WTC11 (cell line): ENCODE data around the gene ZNF699. TPM values are rescaled to one million over a fixed set of nuclear protein-coding genes. Genes with fewer than 3 reads are reported as not detected.

Source experiments
- ATAC-seq: fragments of 200-7000 bp; cut with Tn5 transposase; 2 replicates; pipeline ENCODE4 v1.10.0; 2021; ENCODE audit warnings: mild to moderate bottlenecking, moderate library complexity
- CTCF ChIA-PET: fragments of 300-600 bp; sonication (Branson Sonifier 250); formaldehyde crosslinking; loops from one replicate; lab custom pipeline; 2021; ENCODE audit warnings: antibody characterized with exemption; lab: Charles Lee
- POLR2A ChIA-PET: fragments of 350-600 bp; sonication (Branson Sonifier 250); formaldehyde crosslinking; loops from one replicate; lab custom pipeline; 2021; ENCODE audit warnings: antibody characterized with exemption; lab: Charles Lee
- DNase-seq: peaks from one replicate; pipeline ENCODE4 v3.0.0; 2021; ENCODE audit warnings: low spot score
- H3K27ac Mint-ChIP-seq: 2 replicates; pipeline ENCODE4 v1.8.0; 2021; ENCODE audit warnings: mixed read lengths
- H3K27me3 Mint-ChIP-seq: 2 replicates; pipeline ENCODE4 v1.8.0; 2021; ENCODE audit warnings: low read depth, mild to moderate bottlenecking, moderate library complexity, mixed read lengths
- H3K36me3 Mint-ChIP-seq: 2 replicates; pipeline ENCODE4 v1.8.0; 2021; ENCODE audit warnings: mixed read lengths
- H3K4me1 Mint-ChIP-seq: 2 replicates; pipeline ENCODE4 v1.8.0; 2022; ENCODE audit warnings: mixed read lengths
- H3K4me3 Mint-ChIP-seq: 2 replicates; pipeline ENCODE4 v1.8.0; 2021; ENCODE audit warnings: mild to moderate bottlenecking, moderate library complexity, mixed read lengths
- H3K9me3 Mint-ChIP-seq: 2 replicates; pipeline ENCODE4 v1.8.0; 2021; ENCODE audit warnings: mixed read lengths
- CREB1 ChIP-seq: sonication (generic); formaldehyde crosslinking; IDR thresholded peaks from 2 replicates; pipeline ENCODE4 v1.8.0; 2023; ENCODE audit warnings: mild to moderate bottlenecking, missing genetic modification reagents
- EMX1 ChIP-seq: fragments of 250-450 bp; sonication (Bioruptor Pico); IDR thresholded peaks from 2 replicates; pipeline ENCODE4 v1.8.0; 2021; ENCODE audit warnings: mild to moderate bottlenecking
- ETV6 ChIP-seq: sonication (generic); formaldehyde crosslinking; IDR thresholded peaks from 2 replicates; pipeline ENCODE4 v1.8.1; 2022; ENCODE audit warnings: mild to moderate bottlenecking, missing genetic modification reagents
- GABPB1 ChIP-seq: sonication (generic); formaldehyde crosslinking; IDR thresholded peaks from 2 replicates; pipeline ENCODE4 v1.8.1; 2023; ENCODE audit warnings: mild to moderate bottlenecking, missing genetic modification reagents
- JAZF1 ChIP-seq: fragments of 250-450 bp; sonication (Bioruptor Pico); IDR thresholded peaks from 2 replicates; pipeline ENCODE4 v1.9.0; 2021; ENCODE audit warnings: moderate library complexity, mild to moderate bottlenecking, inconsistent platforms
- JUN ChIP-seq: sonication (generic); formaldehyde crosslinking; IDR thresholded peaks from 2 replicates; pipeline ENCODE4 v1.8.0; 2023; ENCODE audit warnings: mild to moderate bottlenecking, missing genetic modification reagents
- RELA ChIP-seq: sonication (generic); formaldehyde crosslinking; IDR thresholded peaks from 2 replicates; pipeline ENCODE4 v1.8.1; 2022; ENCODE audit warnings: missing genetic modification reagents, mild to moderate bottlenecking, borderline replicate concordance
- SMAD3 ChIP-seq: sonication (generic); formaldehyde crosslinking; IDR thresholded peaks from 2 replicates; pipeline ENCODE4 v1.8.0; 2022; ENCODE audit warnings: missing genetic modification reagents, mild to moderate bottlenecking, borderline replicate concordance
- SMAD4 ChIP-seq: sonication (generic); formaldehyde crosslinking; IDR thresholded peaks from 2 replicates; pipeline ENCODE4 v1.8.0; 2022; ENCODE audit warnings: mild to moderate bottlenecking, missing genetic modification reagents
- SP1 ChIP-seq: sonication (generic); formaldehyde crosslinking; conservative IDR thresholded peaks from 2 replicates; pipeline ENCODE4 v1.8.1; 2022; ENCODE audit warnings: missing genetic modification reagents
- ZNF396 ChIP-seq: fragments of 250-450 bp; sonication (Bioruptor Pico); IDR thresholded peaks from 2 replicates; pipeline ENCODE4 v1.8.0; 2021; ENCODE audit warnings: mild to moderate bottlenecking, moderate library complexity, borderline replicate concordance
- ZNF671 ChIP-seq: fragments of 250-450 bp; sonication (Bioruptor Pico); IDR thresholded peaks from 2 replicates; pipeline ENCODE4 v1.8.0; 2021; ENCODE audit warnings: mild to moderate bottlenecking
- total RNA-seq: library from RNA; stranded (reverse); gene quantifications from 3 replicates; pipeline ENCODE4 v1.2.3, GENCODE V29; 2021
- TF ChIP-seq, protein P1 (sequence below): fragments of 250-450 bp; sonication (Bioruptor Pico); IDR thresholded peaks from 2 replicates; pipeline ENCODE4 v1.8.0; 2021; ENCODE audit warnings: mild to moderate bottlenecking
- TF ChIP-seq, protein P2 (sequence below): sonication (generic); formaldehyde crosslinking; IDR thresholded peaks from 2 replicates; pipeline ENCODE4 v1.8.0; 2023; ENCODE audit warnings: missing genetic modification reagents
- TF ChIP-seq, protein P3 (sequence below): sonication (generic); formaldehyde crosslinking; IDR thresholded peaks from 2 replicates; pipeline ENCODE4 v1.8.0; 2022; ENCODE audit warnings: missing genetic modification reagents
- TF ChIP-seq, protein P4 (sequence below): sonication (generic); formaldehyde crosslinking; conservative IDR thresholded peaks from 2 replicates; pipeline ENCODE4 v1.8.1; 2023; ENCODE audit warnings: mild to moderate bottlenecking, low read depth, missing genetic modification reagents, moderate library complexity
- TF ChIP-seq, protein P5 (sequence below): sonication (generic); formaldehyde crosslinking; IDR thresholded peaks from 2 replicates; pipeline ENCODE4 v1.8.1; 2023; ENCODE audit warnings: mild to moderate bottlenecking, missing genetic modification reagents, borderline replicate concordance
- TF ChIP-seq, protein P6 (sequence below): sonication (generic); formaldehyde crosslinking; IDR thresholded peaks from 2 replicates; pipeline ENCODE4 v1.8.1; 2023; ENCODE audit warnings: mild to moderate bottlenecking, missing genetic modification reagents, moderate library complexity
- TF ChIP-seq, protein P7 (sequence below): sonication (generic); formaldehyde crosslinking; IDR thresholded peaks from 2 replicates; pipeline ENCODE4 v1.8.1; 2023; ENCODE audit warnings: mild to moderate bottlenecking, missing genetic modification reagents

The ZNF699 gene
- total RNA-seq, 1 experiment from 2014 or later, result 5.9 TPM

DNA sequence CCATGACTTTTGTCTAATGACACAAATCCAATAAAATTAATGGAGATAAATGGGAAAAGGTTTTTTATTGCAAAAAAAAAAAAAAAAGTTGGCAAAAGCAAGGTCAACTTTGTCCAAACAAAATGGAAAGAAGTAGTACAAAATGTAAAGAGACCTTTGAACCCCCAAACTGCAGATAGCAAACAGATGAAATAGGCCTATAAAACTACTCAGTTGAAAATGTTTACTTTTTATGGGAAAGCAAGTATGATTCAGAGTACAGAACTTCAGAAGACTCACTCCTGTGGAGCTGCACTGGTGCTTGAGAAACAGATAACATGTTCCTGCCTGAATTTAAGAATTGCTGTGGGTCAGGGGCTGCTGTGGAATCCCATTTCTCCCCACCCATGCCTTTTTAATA lies 43.4 kb upstream of the ZNF699 start (continued):
- TF ChIP-seq, protein P1, sequence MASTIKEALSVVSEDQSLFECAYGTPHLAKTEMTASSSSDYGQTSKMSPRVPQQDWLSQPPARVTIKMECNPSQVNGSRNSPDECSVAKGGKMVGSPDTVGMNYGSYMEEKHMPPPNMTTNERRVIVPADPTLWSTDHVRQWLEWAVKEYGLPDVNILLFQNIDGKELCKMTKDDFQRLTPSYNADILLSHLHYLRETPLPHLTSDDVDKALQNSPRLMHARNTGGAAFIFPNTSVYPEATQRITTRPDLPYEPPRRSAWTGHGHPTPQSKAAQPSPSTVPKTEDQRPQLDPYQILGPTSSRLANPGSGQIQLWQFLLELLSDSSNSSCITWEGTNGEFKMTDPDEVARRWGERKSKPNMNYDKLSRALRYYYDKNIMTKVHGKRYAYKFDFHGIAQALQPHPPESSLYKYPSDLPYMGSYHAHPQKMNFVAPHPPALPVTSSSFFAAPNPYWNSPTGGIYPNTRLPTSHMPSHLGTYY (CRISPR knock-in tag), result no peak
- TF ChIP-seq JUN (CRISPR knock-in tag) (no peak), ZNF671 (CRISPR knock-in tag) (no peak)

DNA sequence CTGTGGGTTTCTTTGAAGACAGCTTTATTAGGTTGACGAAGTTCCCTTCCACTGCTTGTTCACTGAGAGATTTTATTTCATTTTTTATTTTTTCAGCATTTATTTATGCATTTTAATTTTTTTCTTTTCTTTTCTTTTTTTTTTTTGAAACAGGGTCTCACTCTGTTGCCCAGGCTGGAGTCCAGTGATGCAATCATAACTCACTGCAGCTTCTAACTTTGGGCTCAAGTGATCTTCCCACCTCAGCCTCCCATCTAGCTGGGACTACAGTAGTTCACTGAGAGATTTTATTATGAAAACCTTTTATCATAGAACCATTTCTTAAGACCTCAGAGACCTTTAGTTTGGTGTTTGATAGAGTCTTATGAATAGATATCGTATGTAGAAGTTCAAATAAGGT lies 42.9 kb upstream of the ZNF699 start:
- H3K27me3 Mint-ChIP-seq, result no peaks in the 10 kb centered on the region; the same call in none of the 2 replicates
- TF ChIP-seq RELA (CRISPR knock-in tag) (no peak), GABPB1 (CRISPR knock-in tag) (no peak), JAZF1 (CRISPR knock-in tag) (no peak), JUN (CRISPR knock-in tag) (no peak), ZNF396 (no peak), SMAD4 (CRISPR knock-in tag) (no peak), CREB1 (CRISPR knock-in tag) (no peak), EMX1 (no peak), ETV6 (CRISPR knock-in tag) (no peak), SP1 (CRISPR knock-in tag) (no peak), SMAD3 (CRISPR knock-in tag) (no peak)
- TF ChIP-seq, protein P2, sequence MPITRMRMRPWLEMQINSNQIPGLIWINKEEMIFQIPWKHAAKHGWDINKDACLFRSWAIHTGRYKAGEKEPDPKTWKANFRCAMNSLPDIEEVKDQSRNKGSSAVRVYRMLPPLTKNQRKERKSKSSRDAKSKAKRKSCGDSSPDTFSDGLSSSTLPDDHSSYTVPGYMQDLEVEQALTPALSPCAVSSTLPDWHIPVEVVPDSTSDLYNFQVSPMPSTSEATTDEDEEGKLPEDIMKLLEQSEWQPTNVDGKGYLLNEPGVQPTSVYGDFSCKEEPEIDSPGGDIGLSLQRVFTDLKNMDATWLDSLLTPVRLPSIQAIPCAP, result no peak
- TF ChIP-seq, protein P3, sequence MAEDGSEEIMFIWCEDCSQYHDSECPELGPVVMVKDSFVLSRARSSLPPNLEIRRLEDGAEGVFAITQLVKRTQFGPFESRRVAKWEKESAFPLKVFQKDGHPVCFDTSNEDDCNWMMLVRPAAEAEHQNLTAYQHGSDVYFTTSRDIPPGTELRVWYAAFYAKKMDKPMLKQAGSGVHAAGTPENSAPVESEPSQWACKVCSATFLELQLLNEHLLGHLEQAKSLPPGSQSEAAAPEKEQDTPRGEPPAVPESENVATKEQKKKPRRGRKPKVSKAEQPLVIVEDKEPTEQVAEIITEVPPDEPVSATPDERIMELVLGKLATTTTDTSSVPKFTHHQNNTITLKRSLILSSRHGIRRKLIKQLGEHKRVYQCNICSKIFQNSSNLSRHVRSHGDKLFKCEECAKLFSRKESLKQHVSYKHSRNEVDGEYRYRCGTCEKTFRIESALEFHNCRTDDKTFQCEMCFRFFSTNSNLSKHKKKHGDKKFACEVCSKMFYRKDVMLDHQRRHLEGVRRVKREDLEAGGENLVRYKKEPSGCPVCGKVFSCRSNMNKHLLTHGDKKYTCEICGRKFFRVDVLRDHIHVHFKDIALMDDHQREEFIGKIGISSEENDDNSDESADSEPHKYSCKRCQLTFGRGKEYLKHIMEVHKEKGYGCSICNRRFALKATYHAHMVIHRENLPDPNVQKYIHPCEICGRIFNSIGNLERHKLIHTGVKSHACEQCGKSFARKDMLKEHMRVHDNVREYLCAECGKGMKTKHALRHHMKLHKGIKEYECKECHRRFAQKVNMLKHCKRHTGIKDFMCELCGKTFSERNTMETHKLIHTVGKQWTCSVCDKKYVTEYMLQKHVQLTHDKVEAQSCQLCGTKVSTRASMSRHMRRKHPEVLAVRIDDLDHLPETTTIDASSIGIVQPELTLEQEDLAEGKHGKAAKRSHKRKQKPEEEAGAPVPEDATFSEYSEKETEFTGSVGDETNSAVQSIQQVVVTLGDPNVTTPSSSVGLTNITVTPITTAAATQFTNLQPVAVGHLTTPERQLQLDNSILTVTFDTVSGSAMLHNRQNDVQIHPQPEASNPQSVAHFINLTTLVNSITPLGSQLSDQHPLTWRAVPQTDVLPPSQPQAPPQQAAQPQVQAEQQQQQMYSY (CRISPR knock-in tag), result no peak
- TF ChIP-seq, protein P4, sequence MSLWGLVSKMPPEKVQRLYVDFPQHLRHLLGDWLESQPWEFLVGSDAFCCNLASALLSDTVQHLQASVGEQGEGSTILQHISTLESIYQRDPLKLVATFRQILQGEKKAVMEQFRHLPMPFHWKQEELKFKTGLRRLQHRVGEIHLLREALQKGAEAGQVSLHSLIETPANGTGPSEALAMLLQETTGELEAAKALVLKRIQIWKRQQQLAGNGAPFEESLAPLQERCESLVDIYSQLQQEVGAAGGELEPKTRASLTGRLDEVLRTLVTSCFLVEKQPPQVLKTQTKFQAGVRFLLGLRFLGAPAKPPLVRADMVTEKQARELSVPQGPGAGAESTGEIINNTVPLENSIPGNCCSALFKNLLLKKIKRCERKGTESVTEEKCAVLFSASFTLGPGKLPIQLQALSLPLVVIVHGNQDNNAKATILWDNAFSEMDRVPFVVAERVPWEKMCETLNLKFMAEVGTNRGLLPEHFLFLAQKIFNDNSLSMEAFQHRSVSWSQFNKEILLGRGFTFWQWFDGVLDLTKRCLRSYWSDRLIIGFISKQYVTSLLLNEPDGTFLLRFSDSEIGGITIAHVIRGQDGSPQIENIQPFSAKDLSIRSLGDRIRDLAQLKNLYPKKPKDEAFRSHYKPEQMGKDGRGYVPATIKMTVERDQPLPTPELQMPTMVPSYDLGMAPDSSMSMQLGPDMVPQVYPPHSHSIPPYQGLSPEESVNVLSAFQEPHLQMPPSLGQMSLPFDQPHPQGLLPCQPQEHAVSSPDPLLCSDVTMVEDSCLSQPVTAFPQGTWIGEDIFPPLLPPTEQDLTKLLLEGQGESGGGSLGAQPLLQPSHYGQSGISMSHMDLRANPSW, result no peak
- TF ChIP-seq, protein P5, sequence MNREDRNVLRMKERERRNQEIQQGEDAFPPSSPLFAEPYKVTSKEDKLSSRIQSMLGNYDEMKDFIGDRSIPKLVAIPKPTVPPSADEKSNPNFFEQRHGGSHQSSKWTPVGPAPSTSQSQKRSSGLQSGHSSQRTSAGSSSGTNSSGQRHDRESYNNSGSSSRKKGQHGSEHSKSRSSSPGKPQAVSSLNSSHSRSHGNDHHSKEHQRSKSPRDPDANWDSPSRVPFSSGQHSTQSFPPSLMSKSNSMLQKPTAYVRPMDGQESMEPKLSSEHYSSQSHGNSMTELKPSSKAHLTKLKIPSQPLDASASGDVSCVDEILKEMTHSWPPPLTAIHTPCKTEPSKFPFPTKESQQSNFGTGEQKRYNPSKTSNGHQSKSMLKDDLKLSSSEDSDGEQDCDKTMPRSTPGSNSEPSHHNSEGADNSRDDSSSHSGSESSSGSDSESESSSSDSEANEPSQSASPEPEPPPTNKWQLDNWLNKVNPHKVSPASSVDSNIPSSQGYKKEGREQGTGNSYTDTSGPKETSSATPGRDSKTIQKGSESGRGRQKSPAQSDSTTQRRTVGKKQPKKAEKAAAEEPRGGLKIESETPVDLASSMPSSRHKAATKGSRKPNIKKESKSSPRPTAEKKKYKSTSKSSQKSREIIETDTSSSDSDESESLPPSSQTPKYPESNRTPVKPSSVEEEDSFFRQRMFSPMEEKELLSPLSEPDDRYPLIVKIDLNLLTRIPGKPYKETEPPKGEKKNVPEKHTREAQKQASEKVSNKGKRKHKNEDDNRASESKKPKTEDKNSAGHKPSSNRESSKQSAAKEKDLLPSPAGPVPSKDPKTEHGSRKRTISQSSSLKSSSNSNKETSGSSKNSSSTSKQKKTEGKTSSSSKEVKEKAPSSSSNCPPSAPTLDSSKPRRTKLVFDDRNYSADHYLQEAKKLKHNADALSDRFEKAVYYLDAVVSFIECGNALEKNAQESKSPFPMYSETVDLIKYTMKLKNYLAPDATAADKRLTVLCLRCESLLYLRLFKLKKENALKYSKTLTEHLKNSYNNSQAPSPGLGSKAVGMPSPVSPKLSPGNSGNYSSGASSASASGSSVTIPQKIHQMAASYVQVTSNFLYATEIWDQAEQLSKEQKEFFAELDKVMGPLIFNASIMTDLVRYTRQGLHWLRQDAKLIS (CRISPR knock-in tag), result no peak
- TF ChIP-seq, protein P6, sequence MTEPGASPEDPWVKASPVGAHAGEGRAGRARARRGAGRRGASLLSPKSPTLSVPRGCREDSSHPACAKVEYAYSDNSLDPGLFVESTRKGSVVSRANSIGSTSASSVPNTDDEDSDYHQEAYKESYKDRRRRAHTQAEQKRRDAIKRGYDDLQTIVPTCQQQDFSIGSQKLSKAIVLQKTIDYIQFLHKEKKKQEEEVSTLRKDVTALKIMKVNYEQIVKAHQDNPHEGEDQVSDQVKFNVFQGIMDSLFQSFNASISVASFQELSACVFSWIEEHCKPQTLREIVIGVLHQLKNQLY (CRISPR knock-in tag), result no peak
- TF ChIP-seq, protein P7, sequence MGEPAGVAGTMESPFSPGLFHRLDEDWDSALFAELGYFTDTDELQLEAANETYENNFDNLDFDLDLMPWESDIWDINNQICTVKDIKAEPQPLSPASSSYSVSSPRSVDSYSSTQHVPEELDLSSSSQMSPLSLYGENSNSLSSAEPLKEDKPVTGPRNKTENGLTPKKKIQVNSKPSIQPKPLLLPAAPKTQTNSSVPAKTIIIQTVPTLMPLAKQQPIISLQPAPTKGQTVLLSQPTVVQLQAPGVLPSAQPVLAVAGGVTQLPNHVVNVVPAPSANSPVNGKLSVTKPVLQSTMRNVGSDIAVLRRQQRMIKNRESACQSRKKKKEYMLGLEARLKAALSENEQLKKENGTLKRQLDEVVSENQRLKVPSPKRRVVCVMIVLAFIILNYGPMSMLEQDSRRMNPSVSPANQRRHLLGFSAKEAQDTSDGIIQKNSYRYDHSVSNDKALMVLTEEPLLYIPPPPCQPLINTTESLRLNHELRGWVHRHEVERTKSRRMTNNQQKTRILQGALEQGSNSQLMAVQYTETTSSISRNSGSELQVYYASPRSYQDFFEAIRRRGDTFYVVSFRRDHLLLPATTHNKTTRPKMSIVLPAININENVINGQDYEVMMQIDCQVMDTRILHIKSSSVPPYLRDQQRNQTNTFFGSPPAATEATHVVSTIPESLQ (CRISPR knock-in tag), result no peak
- DNase-seq (no peak), ATAC-seq (no peak)
- no peak overlapping the region for H3K27ac Mint-ChIP-seq
- no peaks in the 10 kb centered on the region for H3K4me1 Mint-ChIP-seq
- ChIA-PET CTCF (no interaction called here), POLR2A (no interaction called here)
- H3K9me3 Mint-ChIP-seq, result peaks cover 40% of the 10 kb centered on the region
- peaks cover 64% of the 10 kb centered on the region for H3K36me3 Mint-ChIP-seq
- no peak overlapping the region for H3K4me3 Mint-ChIP-seq
